Loucy (cell line): ENCODE data around the gene COLGALT1.
"Not testable (repeated sequence)": the region's sequence is repeated elsewhere in the genome, so short reads cannot be mapped to it uniquely, and the experiment has no call there.

Experiments used
- H2AFZ ChIP-seq: fragments of 200-600 bp; sonication (generic); 2 replicates; pipeline ENCODE4 v1.6.0; 2016; ENCODE audit warnings: antibody characterized with exemption, mild to moderate bottlenecking, low read length, moderate library complexity
- H3F3A ChIP-seq: fragments of 200-600 bp; 2 replicates; pipeline ENCODE4 v1.6.0; 2016; ENCODE audit warnings: antibody characterized with exemption, low read depth, mild to moderate bottlenecking
- H3K27me3 ChIP-seq: fragments of 200-600 bp; sonication (generic); 2 replicates; pipeline ENCODE4 v1.6.1; 2014; ENCODE audit warnings: low read length, mild to moderate bottlenecking; ENCODE audit not compliant: insufficient read depth, poor library complexity, severe bottlenecking
- H3K36me3 ChIP-seq: fragments of 200-600 bp; sonication (generic); 2 replicates; pipeline ENCODE4 v1.6.1; 2016; ENCODE audit warnings: low read length; ENCODE audit not compliant: insufficient read depth
- H3K4me1 ChIP-seq: fragments of 200-600 bp; sonication (generic); 2 replicates; pipeline ENCODE4 v1.5.1; 2014; ENCODE audit warnings: low read length, mild to moderate bottlenecking; ENCODE audit not compliant: insufficient read depth, poor library complexity, severe bottlenecking
- H3K4me2 ChIP-seq: fragments of 200-600 bp; sonication (generic); 2 replicates; pipeline ENCODE4 v1.6.0; 2014; ENCODE audit warnings: antibody characterized with exemption, low read length, low read depth, mild to moderate bottlenecking; ENCODE audit not compliant: poor library complexity, severe bottlenecking
- H3K4me3 ChIP-seq: fragments of 200-600 bp; sonication (generic); 2 replicates; pipeline ENCODE4 v1.5.1; 2014; ENCODE audit warnings: low read length, mild to moderate bottlenecking, mixed read lengths; ENCODE audit not compliant: poor library complexity, severe bottlenecking
- H3K79me2 ChIP-seq: fragments of 200-600 bp; sonication (generic); 2 replicates; pipeline ENCODE4 v1.6.1; 2014; ENCODE audit warnings: low read length; ENCODE audit not compliant: insufficient read depth
- H3K9ac ChIP-seq: fragments of 200-600 bp; sonication (generic); 2 replicates; pipeline ENCODE4 v1.6.0; 2014; ENCODE audit warnings: mild to moderate bottlenecking, low read depth, low read length, moderate library complexity; ENCODE audit not compliant: poor library complexity, severe bottlenecking
- H3K9me2 ChIP-seq: fragments of 200-600 bp; sonication (generic); replicated peaks from 2 replicates; pipeline ENCODE4 v1.6.1; 2016; ENCODE audit warnings: low read depth, low read length, mixed read lengths
- H3K9me3 ChIP-seq: fragments of 200-600 bp; sonication (generic); 2 replicates; pipeline ENCODE4 v1.6.1; 2014; ENCODE audit warnings: mild to moderate bottlenecking, antibody characterized with exemption, low read length, low read depth; ENCODE audit not compliant: insufficient read depth
- H4K20me1 ChIP-seq: fragments of 200-600 bp; sonication (generic); 2 replicates; pipeline ENCODE4 v1.6.0; 2014; ENCODE audit warnings: antibody characterized with exemption, low read length, mild to moderate bottlenecking; ENCODE audit not compliant: insufficient read depth, poor library complexity, severe bottlenecking
- EZH2phosphoT487 ChIP-seq: fragments of 200-600 bp; IDR thresholded peaks from 2 replicates; pipeline ENCODE4 v1.6.1; 2018; ENCODE audit warnings: antibody characterized with exemption, mild to moderate bottlenecking, moderate library complexity, borderline replicate concordance
- TF ChIP-seq, protein P1 (sequence below): fragments of 200-600 bp; sonication (generic); conservative IDR thresholded peaks from 2 replicates; pipeline ENCODE4 v1.5.1; 2014; ENCODE audit warnings: mild to moderate bottlenecking, antibody characterized with exemption, low read length

The COLGALT1 gene

DNA sequence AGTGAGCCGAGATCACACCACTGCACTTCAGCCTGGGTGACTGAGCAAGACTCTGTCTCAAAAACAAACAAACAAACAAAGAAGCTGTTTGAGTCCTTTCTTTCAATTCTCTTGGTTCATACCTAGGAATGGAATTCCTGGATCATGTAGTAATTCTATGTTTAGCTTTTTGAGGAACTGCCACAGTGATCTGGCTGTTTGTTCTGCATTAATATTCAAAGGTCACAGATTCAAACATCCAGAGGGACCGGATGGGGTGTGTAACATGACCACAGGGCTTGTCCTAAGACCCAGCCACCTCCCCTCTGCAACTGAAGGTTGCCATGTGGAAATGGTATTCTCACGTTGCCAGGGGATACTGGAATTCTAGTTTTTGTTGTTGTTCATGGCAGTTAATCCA, 10.2 kb downstream of the COLGALT1 start:
- TF ChIP-seq, protein P1, sequence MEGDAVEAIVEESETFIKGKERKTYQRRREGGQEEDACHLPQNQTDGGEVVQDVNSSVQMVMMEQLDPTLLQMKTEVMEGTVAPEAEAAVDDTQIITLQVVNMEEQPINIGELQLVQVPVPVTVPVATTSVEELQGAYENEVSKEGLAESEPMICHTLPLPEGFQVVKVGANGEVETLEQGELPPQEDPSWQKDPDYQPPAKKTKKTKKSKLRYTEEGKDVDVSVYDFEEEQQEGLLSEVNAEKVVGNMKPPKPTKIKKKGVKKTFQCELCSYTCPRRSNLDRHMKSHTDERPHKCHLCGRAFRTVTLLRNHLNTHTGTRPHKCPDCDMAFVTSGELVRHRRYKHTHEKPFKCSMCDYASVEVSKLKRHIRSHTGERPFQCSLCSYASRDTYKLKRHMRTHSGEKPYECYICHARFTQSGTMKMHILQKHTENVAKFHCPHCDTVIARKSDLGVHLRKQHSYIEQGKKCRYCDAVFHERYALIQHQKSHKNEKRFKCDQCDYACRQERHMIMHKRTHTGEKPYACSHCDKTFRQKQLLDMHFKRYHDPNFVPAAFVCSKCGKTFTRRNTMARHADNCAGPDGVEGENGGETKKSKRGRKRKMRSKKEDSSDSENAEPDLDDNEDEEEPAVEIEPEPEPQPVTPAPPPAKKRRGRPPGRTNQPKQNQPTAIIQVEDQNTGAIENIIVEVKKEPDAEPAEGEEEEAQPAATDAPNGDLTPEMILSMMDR = no peak
- TF ChIP-seq EZH2phosphoT487 = no peak
- Histone ChIP-seq H2AFZ (no peak overlapping the region), H3K36me3 (peaks cover 52% of the 10 kb centered on the region; the same call in 1 of the 2 replicates), H3K9ac (no peak overlapping the region), H3K4me1 (no peaks in the 10 kb centered on the region), H3K9me2 (no peaks in the 10 kb centered on the region), H3K27me3 (no peaks in the 10 kb centered on the region), H3K4me3 (no peak overlapping the region), H4K20me1 (no peaks in the 10 kb centered on the region), H3K79me2 (no peaks in the 10 kb centered on the region), H3F3A (no peaks in the 10 kb centered on the region), H3K9me3 (no peaks in the 10 kb centered on the region), H3K4me2 (no peak overlapping the region)

DNA sequence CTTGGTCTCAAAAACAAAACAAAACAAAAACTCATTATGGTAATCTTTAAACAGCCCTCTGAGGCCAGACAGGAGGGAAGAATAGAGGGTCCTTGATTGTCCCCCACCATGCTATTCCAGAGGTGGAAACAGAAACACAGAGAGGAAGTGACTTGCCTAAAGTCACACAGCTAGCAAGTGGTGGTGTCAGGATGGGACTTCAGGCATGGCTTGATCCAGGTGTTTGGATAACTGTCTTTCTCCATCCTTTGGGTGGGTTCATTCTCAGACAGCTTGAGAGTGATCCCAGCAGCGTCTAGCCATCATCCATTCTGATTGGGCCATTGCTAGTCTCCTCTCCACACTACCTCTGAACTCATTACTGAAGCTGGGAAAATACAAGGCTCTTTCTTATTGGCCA, 12.5 kb downstream of the COLGALT1 start:
- peaks cover 68% of the 10 kb centered on the region; the same call in 1 of the 2 replicates for H3K36me3 ChIP-seq
- H3K9me2 ChIP-seq = no peaks in the 10 kb centered on the region
- no peaks in the 10 kb centered on the region for H4K20me1 ChIP-seq
- no peak for TF ChIP-seq EZH2phosphoT487
- TF ChIP-seq, protein P1 = no peak
- no peaks in the 10 kb centered on the region for H3K79me2 ChIP-seq
- no peaks in the 10 kb centered on the region for H3K9me3 ChIP-seq
- no peak overlapping the region for H3K4me2 ChIP-seq
- no peak overlapping the region for H3K9ac ChIP-seq
- H3K4me3 ChIP-seq = no peak overlapping the region
- no peaks in the 10 kb centered on the region for H3K4me1 ChIP-seq
- no peak overlapping the region for H2AFZ ChIP-seq
- H3K27me3 ChIP-seq = no peaks in the 10 kb centered on the region
- H3F3A ChIP-seq = no peaks in the 10 kb centered on the region

DNA sequence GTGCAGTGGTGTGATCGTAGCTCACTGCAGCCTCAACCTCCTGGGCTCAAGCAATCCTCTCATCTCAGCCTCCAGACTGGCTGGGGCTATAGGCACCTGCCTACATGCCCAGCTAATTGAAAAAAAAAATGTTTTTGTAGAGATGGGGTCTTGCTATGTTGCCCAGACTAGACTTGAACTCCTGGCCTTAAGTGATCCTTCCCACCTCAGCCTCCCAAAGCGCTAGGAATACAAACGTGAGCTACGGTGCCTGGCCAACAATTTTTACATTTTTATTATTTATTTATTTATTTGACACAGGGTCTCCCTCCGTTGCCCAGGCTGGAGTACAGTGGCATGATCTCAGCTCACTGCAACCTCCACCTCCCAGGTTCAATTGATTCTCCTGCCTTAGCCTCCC, 14.8 kb downstream of the COLGALT1 start:
- H3K36me3 ChIP-seq = peaks cover 65% of the 10 kb centered on the region; the same call in 1 of the 2 replicates
- not testable (repeated sequence) for H3F3A ChIP-seq

DNA sequence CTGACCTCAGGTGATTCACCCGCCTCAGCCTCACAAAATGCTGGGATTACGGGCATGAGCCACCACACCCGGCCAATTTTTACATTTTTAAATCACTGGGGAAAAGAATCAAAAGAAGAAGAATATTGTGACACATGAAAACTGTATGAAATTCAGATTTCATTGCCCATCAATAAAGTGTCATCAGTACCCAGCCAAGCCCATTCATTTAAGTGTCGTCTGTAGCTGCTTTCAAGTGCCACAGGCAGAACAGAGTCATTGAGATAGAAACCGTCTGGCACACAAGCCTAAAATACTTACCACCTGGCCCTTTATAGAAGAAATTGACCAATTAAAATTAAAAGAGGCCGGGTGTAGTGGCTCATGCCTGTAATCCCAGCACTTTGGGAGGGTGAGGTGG, 15.3 kb downstream of the COLGALT1 start:
- no peak for TF ChIP-seq EZH2phosphoT487
- TF ChIP-seq, protein P1 = no peak
- peaks cover 63% of the 10 kb centered on the region; the same call in 1 of the 2 replicates for H3K36me3 ChIP-seq
- H3K79me2 ChIP-seq = no peaks in the 10 kb centered on the region
- H3K4me1 ChIP-seq = no peaks in the 10 kb centered on the region
- H3K4me3 ChIP-seq = no peak overlapping the region
- no peaks in the 10 kb centered on the region for H3K9me3 ChIP-seq
- no peaks in the 10 kb centered on the region for H4K20me1 ChIP-seq
- H3K9ac ChIP-seq = no peak overlapping the region
- H2AFZ ChIP-seq = no peak overlapping the region
- no peaks in the 10 kb centered on the region for H3F3A ChIP-seq
- H3K27me3 ChIP-seq = no peaks in the 10 kb centered on the region
- H3K9me2 ChIP-seq = no peaks in the 10 kb centered on the region
- H3K4me2 ChIP-seq = no peak overlapping the region

More for the DNA sequence above, 14.8 kb downstream of the COLGALT1 start:
- not testable (repeated sequence) for H2AFZ ChIP-seq, H3K9me2 ChIP-seq, H4K20me1 ChIP-seq, H3K4me1 ChIP-seq, H3K4me2 ChIP-seq, H3K9ac ChIP-seq, H3K27me3 ChIP-seq, H3K4me3 ChIP-seq, H3K9me3 ChIP-seq, H3K79me2 ChIP-seq
